Loucy (cell line): ENCODE results near the gene MRTFB.

ENCODE experiments used
- H2AFZ ChIP-seq: fragments of 200-600 bp; sonication (generic); 2 replicates; pipeline ENCODE4 v1.6.0; 2016; ENCODE audit warnings: antibody characterized with exemption, mild to moderate bottlenecking, low read length, moderate library complexity
- H3F3A ChIP-seq: fragments of 200-600 bp; 2 replicates; pipeline ENCODE4 v1.6.0; 2016; ENCODE audit warnings: antibody characterized with exemption, low read depth, mild to moderate bottlenecking
- H3K27me3 ChIP-seq: fragments of 200-600 bp; sonication (generic); 2 replicates; pipeline ENCODE4 v1.6.1; 2014; ENCODE audit warnings: low read length, mild to moderate bottlenecking; ENCODE audit not compliant: insufficient read depth, poor library complexity, severe bottlenecking
- H3K36me3 ChIP-seq: fragments of 200-600 bp; sonication (generic); 2 replicates; pipeline ENCODE4 v1.6.1; 2016; ENCODE audit warnings: low read length; ENCODE audit not compliant: insufficient read depth
- H3K4me1 ChIP-seq: fragments of 200-600 bp; sonication (generic); 2 replicates; pipeline ENCODE4 v1.5.1; 2014; ENCODE audit warnings: low read length, mild to moderate bottlenecking; ENCODE audit not compliant: insufficient read depth, poor library complexity, severe bottlenecking
- H3K4me2 ChIP-seq: fragments of 200-600 bp; sonication (generic); 2 replicates; pipeline ENCODE4 v1.6.0; 2014; ENCODE audit warnings: antibody characterized with exemption, low read length, low read depth, mild to moderate bottlenecking; ENCODE audit not compliant: poor library complexity, severe bottlenecking
- H3K4me3 ChIP-seq: fragments of 200-600 bp; sonication (generic); 2 replicates; pipeline ENCODE4 v1.5.1; 2014; ENCODE audit warnings: low read length, mild to moderate bottlenecking, mixed read lengths; ENCODE audit not compliant: poor library complexity, severe bottlenecking
- H3K79me2 ChIP-seq: fragments of 200-600 bp; sonication (generic); 2 replicates; pipeline ENCODE4 v1.6.1; 2014; ENCODE audit warnings: low read length; ENCODE audit not compliant: insufficient read depth
- H3K9ac ChIP-seq: fragments of 200-600 bp; sonication (generic); 2 replicates; pipeline ENCODE4 v1.6.0; 2014; ENCODE audit warnings: mild to moderate bottlenecking, low read depth, low read length, moderate library complexity; ENCODE audit not compliant: poor library complexity, severe bottlenecking
- H3K9me2 ChIP-seq: fragments of 200-600 bp; sonication (generic); replicated peaks from 2 replicates; pipeline ENCODE4 v1.6.1; 2016; ENCODE audit warnings: low read depth, low read length, mixed read lengths
- H3K9me3 ChIP-seq: fragments of 200-600 bp; sonication (generic); 2 replicates; pipeline ENCODE4 v1.6.1; 2014; ENCODE audit warnings: mild to moderate bottlenecking, antibody characterized with exemption, low read length, low read depth; ENCODE audit not compliant: insufficient read depth
- H4K20me1 ChIP-seq: fragments of 200-600 bp; sonication (generic); 2 replicates; pipeline ENCODE4 v1.6.0; 2014; ENCODE audit warnings: antibody characterized with exemption, low read length, mild to moderate bottlenecking; ENCODE audit not compliant: insufficient read depth, poor library complexity, severe bottlenecking
- EZH2phosphoT487 ChIP-seq: fragments of 200-600 bp; IDR thresholded peaks from 2 replicates; pipeline ENCODE4 v1.6.1; 2018; ENCODE audit warnings: antibody characterized with exemption, mild to moderate bottlenecking, moderate library complexity, borderline replicate concordance
- TF ChIP-seq, protein P1 (sequence below): fragments of 200-600 bp; sonication (generic); conservative IDR thresholded peaks from 2 replicates; pipeline ENCODE4 v1.5.1; 2014; ENCODE audit warnings: mild to moderate bottlenecking, antibody characterized with exemption, low read length

Gene MRTFB

DNA sequence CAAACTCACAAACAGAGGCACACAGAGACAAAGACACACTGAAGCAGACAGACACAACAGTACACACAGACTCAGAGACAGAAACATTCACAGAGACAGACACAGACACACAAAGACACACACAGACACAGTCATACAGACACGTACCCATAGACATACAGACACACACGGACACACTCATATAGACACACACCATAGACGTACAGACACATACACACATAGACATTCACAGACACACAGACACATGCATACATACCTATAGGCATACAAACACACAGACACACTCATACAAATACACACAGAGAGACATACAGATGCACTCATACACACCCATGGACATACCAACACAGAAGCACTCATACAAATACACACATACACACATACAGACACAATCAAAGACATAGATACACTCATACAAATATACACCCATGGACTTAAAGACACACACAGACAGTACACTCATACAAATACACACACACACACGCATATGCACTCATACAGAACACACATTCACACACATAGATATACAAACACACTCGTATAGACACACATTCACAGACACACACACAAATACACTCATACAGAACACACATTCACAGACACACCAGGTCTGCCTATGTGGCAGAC, 19.9 kb upstream of the MRTFB start:
- no peaks in the 10 kb centered on the region for H3K9me3 ChIP-seq
- no peak overlapping the region for H2AFZ ChIP-seq
- H3K79me2 ChIP-seq, result no peaks in the 10 kb centered on the region
- TF ChIP-seq, protein P1, sequence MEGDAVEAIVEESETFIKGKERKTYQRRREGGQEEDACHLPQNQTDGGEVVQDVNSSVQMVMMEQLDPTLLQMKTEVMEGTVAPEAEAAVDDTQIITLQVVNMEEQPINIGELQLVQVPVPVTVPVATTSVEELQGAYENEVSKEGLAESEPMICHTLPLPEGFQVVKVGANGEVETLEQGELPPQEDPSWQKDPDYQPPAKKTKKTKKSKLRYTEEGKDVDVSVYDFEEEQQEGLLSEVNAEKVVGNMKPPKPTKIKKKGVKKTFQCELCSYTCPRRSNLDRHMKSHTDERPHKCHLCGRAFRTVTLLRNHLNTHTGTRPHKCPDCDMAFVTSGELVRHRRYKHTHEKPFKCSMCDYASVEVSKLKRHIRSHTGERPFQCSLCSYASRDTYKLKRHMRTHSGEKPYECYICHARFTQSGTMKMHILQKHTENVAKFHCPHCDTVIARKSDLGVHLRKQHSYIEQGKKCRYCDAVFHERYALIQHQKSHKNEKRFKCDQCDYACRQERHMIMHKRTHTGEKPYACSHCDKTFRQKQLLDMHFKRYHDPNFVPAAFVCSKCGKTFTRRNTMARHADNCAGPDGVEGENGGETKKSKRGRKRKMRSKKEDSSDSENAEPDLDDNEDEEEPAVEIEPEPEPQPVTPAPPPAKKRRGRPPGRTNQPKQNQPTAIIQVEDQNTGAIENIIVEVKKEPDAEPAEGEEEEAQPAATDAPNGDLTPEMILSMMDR, result no peak
- TF ChIP-seq EZH2phosphoT487, result no peak
- no peak overlapping the region for H3K4me2 ChIP-seq
- no peaks in the 10 kb centered on the region for H3K4me1 ChIP-seq
- no peaks in the 10 kb centered on the region for H3K36me3 ChIP-seq
- no peak overlapping the region for H3K4me3 ChIP-seq
- no peak overlapping the region for H3K9ac ChIP-seq
- no peaks in the 10 kb centered on the region for H4K20me1 ChIP-seq
- no peaks in the 10 kb centered on the region for H3F3A ChIP-seq
- H3K9me2 ChIP-seq, result no peaks in the 10 kb centered on the region
- no peaks in the 10 kb centered on the region for H3K27me3 ChIP-seq

DNA sequence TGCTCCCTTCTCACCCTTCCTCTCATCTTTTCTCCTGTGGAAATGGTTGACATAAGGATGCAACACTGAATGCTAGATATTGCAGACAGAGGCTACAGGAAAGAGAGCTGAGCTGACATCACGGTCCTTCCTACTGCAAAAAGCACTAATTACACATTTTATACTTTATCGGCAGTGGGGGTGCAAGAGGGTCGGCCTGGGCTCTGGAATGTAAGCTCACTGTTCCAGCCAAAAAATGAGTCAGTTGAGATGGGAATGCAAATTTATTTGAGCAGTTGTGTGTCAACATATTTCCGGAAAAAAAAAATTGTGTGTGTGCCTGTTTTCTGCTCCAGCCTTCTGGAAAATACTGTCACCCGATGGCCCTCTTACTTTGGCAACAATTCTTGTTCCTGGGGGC, 14.1 kb upstream of the MRTFB start:
- Histone ChIP-seq H3K36me3 (no peaks in the 10 kb centered on the region), H3K79me2 (no peaks in the 10 kb centered on the region), H2AFZ (no peak overlapping the region), H3K27me3 (no peaks in the 10 kb centered on the region), H3K4me3 (no peak overlapping the region), H3K4me1 (no peaks in the 10 kb centered on the region), H3F3A (no peaks in the 10 kb centered on the region), H3K4me2 (no peak overlapping the region), H4K20me1 (no peaks in the 10 kb centered on the region), H3K9me3 (no peaks in the 10 kb centered on the region), H3K9ac (no peak overlapping the region), H3K9me2 (no peaks in the 10 kb centered on the region)
- TF ChIP-seq, protein P1, result no peak
- no peak for TF ChIP-seq EZH2phosphoT487

DNA sequence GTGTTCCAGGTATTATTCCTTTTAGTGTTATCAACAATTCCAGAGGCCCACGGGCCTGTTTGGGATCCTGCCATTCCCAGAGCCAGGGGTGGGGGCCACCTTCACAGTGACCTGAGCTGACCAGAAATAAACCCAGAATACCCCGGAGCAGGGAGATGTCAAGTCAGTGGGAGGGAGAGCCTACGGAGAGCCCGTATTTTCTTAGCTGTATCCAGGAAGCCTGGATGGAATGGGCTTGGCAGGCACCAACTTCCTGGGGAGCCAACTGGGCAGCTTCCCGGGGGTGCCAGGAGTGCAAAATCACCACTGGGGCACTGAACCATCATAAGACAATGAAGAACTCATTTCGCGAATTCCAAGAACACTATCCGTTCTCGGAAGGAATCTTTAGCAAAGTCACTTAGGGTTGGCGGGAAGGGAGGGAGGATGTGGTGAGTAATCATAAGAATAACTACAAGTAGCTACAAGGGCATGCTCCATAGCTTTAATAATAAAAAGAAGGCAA, 13.2 kb upstream of the MRTFB start:
- no peak overlapping the region for H3K4me2 ChIP-seq
- H3K9me2 ChIP-seq, result no peaks in the 10 kb centered on the region
- no peaks in the 10 kb centered on the region for H3F3A ChIP-seq
- no peaks in the 10 kb centered on the region for H4K20me1 ChIP-seq
- H3K79me2 ChIP-seq, result no peaks in the 10 kb centered on the region
- no peaks in the 10 kb centered on the region for H3K36me3 ChIP-seq
- no peaks in the 10 kb centered on the region for H3K9me3 ChIP-seq
- H3K4me1 ChIP-seq, result no peaks in the 10 kb centered on the region
- no peak overlapping the region for H3K4me3 ChIP-seq
- TF ChIP-seq, protein P1, result no peak
- no peak for TF ChIP-seq EZH2phosphoT487
- no peak overlapping the region for H3K9ac ChIP-seq
- H2AFZ ChIP-seq, result no peak overlapping the region
- H3K27me3 ChIP-seq, result no peaks in the 10 kb centered on the region
